HG03196 (cell line): Measurements from ENCODE around the gene GIMAP4.
"Not testable (repeated sequence)": the region's sequence is repeated elsewhere in the genome, so short reads cannot be mapped to it uniquely, and the experiment has no call there.

ENCODE experiments used
- ATAC-seq: cut with Tn5 transposase; IDR thresholded peaks from one replicate; pipeline ENCODE4 v1.9.1; 2021; ENCODE audit not compliant: unreplicated experiment

Gene GIMAP4

DNA sequence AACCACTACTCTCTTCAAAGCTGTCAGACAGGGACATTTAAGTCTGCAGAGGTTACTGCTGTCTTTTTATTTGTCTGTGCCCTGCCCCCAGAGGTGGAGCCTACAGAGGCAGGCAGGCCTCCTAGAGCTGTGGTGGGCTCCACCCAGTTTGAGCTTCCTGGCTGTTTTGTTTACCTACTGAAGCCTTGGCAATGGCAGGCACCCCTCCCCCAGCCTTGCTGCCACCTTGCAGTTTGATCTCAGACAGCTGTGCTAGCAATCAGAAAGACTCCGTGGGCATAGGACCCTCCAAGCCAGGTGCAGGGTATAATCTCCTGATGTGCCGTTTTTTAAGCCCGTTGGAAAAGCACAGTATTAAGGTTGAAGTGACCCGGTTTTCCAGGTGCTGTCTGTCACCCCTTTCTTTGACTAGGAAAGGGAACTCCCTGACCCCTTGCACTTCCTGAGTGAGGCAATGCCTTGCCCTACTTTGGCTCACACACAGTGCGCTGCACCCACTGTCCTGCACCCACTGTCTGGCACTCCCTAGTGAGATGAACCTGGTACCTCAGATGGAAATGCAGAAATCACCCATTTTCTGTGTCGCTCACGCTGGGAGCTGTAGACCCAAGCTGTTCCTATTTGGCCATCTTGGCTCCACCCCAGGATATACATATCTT is 12.9 kb downstream of the GIMAP4 start:
- not testable (repeated sequence) for ATAC-seq

DNA sequence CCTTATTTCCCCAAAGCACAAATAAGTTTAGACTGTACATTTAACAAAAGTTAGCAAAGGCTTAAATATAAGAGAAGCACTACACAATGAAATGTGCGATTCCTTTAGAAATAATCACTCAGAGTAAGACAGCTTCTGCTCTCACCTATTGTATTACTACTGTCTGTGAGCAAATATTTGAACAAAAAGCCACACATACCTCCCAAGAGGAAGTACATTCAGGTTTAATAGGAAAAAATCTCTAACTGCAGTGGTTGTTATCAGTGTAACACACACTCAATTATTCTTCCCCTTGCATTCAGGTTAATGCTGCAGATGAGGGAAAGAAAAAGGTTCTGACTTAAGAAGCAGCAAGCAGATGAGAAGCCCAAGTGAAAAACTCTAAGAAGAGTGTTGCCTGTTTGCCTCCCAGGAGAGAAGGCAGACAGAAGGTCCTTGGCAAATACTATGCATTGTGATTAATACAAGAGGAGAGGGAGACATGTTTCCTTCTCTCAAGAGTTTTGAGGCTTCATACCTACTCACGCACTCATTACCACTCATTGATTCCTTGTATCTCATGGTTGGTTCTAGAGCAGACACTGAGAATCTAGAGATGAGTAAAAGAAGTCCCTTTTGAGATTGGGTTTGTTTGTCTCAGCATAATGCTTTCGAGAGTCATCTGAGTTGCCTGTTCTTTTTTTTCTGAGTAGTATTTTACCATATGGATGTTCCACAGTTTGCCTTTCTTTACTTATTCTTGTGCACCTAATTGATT is 13.6 kb downstream of the GIMAP4 start:
- no peak for ATAC-seq

DNA sequence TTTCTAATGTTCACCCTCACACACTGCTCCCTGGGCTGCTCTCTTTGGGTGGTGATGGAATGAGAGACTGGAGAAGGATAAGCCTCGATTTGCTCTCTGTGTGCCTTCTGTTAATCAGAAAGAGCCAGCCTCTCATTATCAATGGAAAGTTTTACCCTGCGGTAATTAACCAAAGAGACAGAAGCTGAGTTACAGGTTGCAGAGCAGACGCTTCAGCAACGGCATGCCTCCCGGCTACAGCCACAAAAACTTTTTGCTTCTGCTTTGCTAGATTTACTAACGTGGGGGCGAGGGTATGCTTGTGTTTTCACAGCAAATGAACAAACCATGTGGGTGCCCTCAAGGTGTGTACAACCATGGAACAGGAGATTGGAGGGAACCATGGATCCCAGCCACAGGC is 18.0 kb downstream of the GIMAP4 start:
- ATAC-seq: no peak

DNA sequence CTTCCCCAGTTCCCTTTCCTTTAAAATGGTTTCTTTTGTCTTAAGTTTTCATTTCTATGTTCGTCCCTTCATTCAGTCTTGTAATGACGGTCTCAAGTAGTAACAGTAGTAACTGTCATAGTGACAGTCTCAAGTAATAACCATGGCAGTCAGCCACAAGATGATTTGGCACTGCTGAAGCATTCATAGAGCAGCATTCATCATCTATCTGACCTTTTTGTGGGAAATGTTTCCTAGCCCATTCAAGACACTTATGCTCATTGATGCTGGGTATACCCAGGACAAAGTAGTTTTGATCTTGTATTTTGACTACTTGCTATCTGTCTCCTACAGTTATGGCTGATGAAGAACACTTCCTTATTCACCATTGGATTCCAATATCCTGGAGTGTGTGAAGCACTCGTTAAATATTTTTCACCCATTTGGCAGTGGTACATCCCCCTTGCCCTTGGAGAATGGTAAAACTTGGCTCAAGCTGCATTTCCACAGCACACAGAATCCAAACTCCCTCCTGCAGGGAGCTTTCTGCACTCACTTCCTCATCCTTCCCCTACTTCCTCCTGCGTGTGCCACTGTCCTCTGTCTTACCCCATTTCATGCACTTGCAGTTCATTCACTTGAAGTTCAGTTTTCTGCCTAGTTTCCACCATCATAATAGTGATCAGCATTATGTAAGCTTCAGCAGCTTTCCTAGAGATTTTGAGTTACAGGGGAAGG is 19.0 kb downstream of the GIMAP4 start:
- no peak for ATAC-seq

DNA sequence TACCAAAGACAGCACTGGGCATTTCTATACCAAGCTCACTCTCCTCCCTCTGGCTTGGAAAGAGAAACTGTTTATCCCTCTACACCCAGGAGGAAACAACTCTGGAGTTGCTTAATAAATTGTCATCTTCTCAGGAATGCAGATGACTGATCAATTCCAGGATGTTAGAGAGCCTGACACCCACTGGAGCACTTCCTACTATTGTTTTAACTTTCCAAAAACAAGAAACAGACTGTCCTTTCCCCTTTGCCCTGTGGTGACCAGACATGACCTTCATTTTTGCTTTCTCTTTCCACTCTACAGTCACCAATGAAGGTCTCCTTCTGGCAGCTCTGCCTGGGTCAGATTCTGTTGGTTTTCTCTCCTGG is 19.6 kb downstream of the GIMAP4 start:
- no peak for ATAC-seq

DNA sequence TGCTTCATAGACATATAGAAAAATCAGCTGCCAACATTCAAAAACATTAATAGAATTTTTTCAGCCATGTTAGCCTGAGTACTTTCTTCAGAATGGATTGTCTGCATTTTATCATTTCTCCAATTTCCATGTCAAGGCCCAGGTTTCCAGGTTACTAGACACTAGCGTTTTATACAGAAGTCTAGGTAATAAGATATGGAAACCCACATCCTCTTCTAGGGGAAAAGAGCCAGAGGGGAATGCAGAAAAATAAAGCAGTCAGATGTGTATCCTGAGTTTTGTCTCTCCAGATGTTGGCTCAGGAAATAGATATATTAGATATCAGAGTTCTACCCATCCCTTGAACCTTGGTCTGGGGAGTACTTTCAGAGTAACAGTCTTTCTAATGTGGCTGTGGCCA is 20.4 kb downstream of the GIMAP4 start:
- ATAC-seq: no peak

DNA sequence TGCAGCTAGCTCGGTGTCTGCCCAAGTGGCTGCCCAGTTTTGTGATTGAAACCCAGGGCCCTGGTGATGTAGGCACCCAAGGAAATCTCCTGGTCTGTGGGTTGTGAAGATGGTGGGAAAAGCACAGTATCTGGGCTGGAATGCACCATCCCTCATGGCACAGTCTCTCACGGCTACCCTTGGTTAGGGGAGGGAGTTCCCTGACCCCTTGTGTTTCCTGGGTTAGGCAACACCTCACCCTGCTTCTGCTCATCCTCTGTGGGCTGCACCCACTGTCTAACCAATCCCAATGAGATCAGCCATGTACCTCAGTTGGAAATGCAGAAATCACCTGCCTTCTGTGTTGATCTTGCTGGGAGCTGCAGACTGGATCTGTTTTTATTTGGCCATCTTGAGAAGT is 27.6 kb downstream of the GIMAP4 start:
- ATAC-seq: no peak

DNA sequence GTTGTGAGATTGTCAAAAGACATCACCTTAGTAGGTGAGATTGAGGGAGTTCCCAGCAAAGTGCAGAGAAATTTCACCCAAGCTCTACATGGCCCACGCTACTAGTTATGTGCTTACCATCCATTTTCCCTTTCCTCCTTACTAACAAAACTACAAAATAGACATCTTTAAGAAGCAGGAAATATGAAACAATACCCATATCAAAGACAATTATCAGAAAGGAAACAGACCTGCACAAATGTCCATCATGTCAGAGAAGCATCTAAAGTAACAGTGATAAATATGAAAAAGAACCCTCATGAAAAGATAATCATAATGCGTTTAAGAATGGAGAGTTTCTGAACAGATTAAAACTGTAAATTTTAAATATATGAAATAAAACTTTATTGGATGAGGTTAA is 28.2 kb downstream of the GIMAP4 start:
- ATAC-seq: no peak

DNA sequence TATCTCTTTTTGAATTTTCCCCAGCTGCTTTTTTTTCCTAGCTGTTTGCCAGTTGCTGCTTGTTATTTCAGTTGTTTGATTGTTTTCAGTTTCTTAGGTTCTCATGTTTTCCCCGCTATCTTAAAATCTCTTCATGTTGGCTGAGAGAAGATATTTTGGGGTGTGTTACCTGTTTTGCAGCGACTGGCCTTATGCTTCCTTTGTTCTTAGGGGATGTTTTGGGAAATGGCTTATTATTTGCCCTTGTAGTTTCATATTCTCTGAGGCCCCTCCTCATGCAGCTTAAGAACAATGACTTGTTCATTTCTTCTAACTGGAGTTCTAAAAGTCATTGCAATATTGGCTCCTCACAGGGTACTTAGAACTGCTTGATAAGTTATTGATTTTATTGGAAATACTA is 36.4 kb downstream of the GIMAP4 start:
- ATAC-seq: not testable (repeated sequence)

DNA sequence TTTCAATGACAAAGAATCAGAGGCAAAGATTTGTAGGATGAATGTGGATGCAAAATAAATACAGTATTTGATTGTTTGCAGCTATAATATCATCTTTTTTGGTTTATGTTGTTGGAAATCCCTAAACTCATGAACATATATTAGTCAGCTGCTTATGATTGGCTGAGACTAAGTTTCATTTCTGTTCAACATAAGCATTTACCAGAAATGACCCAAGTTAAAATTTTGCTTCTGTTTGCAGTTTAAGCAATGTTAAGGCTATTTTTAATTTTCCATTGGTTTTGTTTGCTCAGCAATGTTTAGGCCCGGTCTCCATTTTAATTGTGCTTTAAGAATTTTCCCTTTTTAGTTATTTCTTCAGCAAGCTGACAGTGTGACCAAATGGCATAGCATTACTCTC is 43.0 kb downstream of the GIMAP4 start:
- no peak for ATAC-seq

DNA sequence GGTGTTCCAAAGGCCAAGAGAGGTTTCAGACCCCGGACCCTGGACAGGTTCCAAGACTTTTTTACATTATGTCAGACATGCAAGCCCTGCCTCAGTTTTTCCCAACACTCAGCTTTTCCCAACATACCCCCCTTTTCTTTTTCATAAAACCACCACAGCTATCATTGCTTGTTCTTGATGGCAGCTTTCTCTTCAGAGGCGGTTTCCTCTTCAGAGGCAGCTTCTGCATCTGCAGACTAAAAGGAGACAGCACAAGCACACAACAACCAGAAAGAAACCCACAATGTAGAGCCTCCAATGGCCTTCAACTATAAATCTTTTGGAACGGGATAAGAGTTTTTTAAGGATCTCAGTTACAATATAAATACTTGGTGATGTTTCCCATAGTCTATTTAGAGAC is 45.7 kb downstream of the GIMAP4 start:
- ATAC-seq: no peak

DNA sequence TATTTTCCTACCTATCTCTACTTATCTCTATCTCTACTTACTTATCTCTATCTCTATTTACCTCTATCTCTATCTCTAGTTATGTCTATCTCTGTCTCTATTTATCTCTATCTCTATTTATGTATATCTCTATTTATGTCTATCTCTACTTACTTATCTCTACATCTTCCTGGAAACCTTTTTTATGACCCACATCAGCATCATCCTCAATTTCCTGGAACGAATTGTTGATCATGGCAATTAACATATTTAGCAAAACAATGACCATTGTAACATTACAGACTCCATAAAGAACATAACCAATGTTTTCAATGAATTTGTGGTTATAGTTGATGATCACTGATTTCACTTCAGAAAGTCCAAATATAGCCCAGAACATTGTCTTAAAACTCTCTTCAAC is 46.7 kb downstream of the GIMAP4 start:
- ATAC-seq: no peak

DNA sequence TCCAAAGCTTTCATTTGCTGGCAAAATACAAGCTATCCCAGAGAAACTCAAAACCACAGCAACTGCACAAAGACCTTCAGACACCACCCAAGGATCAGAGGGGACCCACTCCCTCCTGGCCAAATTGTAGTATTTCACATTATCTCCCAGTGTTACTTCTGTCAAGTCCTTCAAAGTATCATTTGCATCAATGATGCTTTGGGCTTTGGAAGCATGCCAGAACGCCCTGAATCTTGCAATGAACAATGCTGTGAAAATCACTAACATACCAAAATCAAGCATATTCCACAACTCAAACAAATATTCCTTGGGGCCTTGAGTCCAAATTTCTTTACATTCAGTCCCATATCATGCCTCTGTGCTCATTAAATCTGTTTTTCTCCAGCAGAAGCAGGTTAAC is 47.2 kb downstream of the GIMAP4 start:
- not testable (repeated sequence) for ATAC-seq

DNA sequence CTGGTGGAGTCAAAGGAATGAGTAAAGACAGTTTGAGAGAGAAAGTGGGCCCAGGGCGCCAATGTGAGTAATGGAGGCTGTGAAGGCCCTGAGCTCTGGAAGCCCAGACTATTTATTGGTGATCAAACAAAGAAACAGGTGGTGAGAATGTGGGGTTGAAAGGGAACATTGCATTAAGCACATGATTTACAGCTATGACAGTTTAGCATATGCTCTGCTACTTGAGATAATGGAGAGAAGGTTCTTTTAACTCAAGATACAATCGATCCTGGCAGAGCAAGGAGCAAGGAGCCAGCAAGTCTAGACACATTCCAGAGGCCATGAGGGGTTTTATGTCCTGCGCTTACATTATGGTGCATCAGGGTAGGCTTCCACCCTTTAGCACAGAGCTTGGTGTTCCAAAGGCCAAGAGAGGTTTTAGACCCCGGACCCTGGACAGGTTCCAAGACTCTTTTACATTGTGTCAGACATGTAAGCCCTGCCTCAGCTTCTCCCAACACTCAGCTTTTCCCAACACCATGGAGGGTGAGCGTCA is 48.1 kb downstream of the GIMAP4 start:
- ATAC-seq: not testable (repeated sequence)

DNA sequence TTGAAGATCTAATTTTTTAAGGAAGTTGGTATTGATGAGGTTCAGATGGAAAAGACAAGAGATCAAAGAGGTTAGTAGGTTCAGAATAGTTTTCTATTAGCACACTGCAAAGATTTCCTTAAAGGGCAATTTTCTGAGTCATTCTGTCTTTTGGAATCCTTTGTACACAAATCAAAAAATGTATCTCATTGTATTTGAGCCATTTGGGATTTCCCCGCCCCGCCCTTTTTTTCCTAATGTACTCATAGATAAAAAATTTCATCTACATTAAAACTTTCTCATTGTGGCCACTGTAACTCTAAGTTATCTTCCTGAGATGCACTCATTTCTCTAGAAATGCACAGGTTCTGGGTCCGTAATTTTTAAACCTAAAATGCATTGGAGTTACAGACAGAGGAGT is 52.9 kb downstream of the GIMAP4 start:
- ATAC-seq: no peak

DNA sequence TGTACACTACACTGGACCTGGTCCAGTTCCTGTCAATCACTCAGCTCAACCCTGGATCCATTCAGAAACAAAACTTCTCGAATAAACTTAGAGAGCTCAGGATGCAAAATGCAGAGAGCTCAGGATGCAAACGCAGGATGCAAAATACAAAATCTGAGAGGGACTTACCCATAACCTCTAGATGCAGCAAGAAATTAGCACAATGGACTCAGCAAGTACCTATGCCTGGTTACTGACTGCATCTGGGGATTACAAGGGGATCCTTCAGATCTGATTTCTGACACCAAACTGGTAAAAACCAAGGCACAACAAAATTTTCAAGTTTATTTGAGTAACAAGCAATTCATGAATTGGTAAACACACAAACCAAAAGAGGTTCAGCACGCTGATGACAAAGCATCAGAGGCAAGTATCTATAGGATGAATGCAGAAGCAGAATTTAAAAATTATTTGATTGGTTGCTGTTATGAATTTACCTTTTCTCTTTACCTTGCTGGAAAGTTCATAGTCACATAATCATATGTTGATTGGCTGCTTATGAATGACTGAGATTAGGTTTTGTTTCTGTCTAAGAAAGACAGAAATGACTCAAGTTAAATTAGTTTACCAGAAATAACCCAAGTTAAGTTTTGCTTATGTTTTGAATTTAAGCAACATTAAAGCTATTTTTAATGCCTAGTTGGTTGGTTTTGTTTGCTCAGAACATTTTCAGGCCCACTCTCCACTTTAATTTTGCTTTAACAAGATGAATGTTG is 53.6 kb downstream of the GIMAP4 start:
- ATAC-seq: peak; percentile 59

DNA sequence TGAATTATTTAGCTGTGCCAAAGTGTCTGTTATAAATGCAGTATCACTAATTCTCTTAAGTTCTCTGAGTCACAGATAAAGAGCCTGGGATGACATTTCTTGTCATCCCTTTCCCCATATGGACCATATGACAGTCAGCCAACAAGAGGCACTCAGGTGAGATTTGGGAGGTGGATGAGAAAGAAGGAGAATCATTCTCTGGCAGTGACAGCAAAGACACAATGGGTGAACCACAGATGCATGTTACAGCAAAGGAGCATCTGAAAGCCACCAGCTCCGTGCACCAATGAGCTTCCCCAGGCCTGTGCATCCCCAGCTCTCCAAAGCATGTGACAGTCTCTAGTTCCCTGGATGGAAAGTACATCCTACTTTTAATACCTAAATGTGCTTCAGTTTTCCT is 54.2 kb downstream of the GIMAP4 start:
- no peak for ATAC-seq
